HG03025 (cell line): ENCODE results near the gene ATP9A.
"Not testable (repeated sequence)": the region's sequence is repeated elsewhere in the genome, so short reads cannot be mapped to it uniquely, and the experiment has no call there.

Source experiments
- ATAC-seq: cut with Tn5 transposase; IDR thresholded peaks from one replicate; pipeline ENCODE4 v1.9.1; 2021; ENCODE audit warnings: mild to moderate bottlenecking, moderate library complexity; ENCODE audit not compliant: unreplicated experiment, low FRiP score

Gene ATP9A

DNA sequence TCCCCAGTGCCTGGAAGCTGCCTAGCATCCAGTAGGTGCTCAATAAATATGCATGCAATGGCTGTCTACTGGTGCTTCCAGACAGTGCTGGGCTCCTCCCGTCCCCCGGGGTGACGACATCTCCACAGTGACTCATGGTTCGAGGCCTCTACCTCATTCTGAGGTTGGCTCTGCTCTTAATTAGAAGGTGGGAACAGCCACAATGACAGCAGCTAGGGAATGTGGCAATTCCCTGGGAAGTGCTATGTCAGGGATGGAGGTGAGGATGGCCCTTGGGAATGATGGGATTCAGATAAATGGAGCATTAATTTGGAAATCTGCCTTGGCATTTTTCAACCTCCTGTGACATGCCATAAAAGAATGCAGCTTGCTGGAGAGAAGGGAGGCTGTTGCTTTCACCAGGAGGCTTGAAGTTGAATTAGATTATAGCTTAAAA, 182.2 kb downstream of the ATP9A start:
- no peak for ATAC-seq

GRCh38 chr20:51585148-51585547, 183.0 kb downstream of the ATP9A start:
- ATAC-seq: no peak

DNA sequence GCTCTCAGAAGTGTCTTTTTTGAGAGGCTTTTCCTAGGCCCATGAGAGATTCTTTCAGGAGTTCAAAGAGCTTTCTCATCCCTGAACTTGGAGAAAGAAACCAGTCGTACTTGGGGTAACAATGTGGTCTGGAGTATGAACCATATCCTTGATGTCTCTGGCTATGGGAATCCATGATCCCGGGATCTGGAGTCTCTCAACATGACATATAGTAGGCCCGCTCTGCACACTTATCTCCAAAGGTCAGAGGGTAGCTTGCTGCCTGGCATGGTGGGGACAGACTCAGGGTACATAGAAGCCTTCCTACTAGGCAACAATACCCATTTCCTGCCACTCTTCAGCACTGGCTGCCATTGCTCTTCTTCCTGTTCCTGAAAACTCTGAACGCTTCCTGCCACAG, 183.5 kb downstream of the ATP9A start:
- no peak for ATAC-seq

GRCh38 chr20:51584116-51584515, 184.1 kb downstream of the ATP9A start:
- ATAC-seq: no peak

- ATAC-seq: no peak
Observed at GRCh38 chr20:51583499-51583898, 184.7 kb downstream of the ATP9A start.

GRCh38 chr20:51583073-51583472, 185.1 kb downstream of the ATP9A start:
- no peak for ATAC-seq

DNA sequence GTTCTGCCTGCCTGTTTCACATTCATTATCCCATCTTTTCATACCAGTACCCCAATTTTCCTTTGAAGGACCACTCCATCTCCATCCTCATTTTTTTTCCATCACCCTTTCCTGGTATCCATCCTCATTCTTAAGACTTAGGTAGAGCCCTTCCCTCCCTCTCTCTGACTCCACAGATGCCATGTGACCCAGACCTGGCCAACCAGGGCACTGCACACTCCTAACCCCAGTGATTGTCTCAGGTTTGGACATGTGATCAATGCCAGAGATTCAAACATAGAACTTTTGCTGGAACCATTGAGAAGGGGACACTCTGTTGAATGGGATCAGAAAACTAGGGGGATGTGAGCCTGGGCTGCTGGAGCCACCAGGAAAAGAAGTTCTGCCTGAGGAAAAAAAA, 186.6 kb downstream of the ATP9A start:
- ATAC-seq: no peak

DNA sequence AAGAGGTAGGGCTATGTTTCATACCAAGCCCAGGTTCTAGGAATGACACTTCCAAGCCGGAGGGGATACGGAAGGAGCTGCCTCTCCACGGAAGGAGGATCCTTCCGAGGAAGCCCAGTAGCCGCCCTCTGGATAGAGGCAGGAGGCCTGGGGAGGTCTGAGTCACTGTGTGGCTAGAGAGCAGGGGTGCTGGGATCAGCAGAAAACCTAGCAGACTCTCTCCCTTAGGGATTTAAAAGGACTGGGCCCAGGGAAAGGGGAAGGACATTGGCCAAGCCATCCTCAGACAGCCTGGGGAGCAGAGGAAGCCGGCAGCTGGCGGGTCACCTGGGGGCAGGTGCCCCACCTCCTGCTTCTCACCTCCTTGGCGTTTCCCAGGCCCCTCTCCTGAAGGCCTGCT, 189.1 kb downstream of the ATP9A start:
- no peak for ATAC-seq

- no peak for ATAC-seq
Observed at GRCh38 chr20:51578145-51578459, 190.1 kb downstream of the ATP9A start.

- no peak for ATAC-seq
Observed at GRCh38 chr20:51577432-51578144, 190.6 kb downstream of the ATP9A start.

GRCh38 chr20:51575486-51575885, 192.7 kb downstream of the ATP9A start:
- no peak for ATAC-seq

GRCh38 chr20:51574248-51575033, 193.7 kb downstream of the ATP9A start:
- no peak for ATAC-seq

- no peak for ATAC-seq
Observed at GRCh38 chr20:51573576-51574243, 194.5 kb downstream of the ATP9A start.

DNA sequence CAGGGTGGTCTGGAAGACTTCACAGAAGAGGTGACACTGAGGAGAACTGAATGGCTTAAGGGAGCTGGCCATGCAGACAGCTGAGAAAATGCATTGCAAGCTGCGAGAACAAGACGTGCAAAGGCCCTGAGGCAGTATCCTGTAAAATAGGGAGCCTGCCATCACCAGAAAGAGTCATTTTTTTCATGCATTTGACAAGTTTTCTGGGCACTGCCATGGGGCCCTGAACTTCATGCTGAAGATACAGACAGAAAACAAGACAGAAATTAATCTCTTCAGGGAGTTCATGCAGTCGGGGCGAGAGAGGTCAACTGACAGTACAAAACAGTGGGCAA, 196.8 kb downstream of the ATP9A start:
- ATAC-seq: no peak

DNA sequence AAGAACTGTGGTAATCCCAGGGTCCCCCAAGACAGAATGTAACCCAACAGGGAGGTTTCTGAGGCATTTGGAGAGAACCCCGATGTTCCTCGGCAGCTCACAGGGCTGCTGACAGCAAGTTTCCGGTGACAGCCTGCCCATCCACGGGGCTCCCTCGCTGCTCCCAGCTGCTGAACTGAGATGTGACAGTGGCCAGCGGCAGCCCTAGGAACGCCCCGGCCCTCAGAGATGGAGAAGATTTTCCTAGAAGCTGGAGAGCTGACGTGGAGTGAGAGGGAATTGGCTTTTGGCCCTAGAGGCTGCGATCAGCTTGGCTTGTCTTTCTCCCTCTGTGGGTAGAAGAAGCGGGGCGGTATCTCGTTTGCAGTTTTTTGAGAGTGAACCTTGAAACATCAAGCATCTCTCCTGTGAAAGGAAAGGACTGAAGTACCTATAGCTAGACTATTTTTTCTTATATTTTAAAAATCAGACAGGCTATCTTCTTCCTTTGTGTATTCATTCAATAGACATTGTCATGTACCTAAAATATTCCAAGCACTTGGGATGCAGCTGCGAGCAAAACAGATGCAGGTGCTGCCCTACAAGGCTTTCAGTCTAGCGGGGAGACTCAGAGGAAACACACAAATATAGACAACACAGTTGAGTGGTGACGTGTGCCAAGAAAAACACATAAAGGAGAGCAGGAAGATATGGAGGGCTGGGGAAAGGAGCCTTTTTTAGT, 197.3 kb downstream of the ATP9A start:
- no peak for ATAC-seq

- ATAC-seq: no peak
Observed at GRCh38 chr20:51569815-51570738, 198.1 kb downstream of the ATP9A start.

DNA sequence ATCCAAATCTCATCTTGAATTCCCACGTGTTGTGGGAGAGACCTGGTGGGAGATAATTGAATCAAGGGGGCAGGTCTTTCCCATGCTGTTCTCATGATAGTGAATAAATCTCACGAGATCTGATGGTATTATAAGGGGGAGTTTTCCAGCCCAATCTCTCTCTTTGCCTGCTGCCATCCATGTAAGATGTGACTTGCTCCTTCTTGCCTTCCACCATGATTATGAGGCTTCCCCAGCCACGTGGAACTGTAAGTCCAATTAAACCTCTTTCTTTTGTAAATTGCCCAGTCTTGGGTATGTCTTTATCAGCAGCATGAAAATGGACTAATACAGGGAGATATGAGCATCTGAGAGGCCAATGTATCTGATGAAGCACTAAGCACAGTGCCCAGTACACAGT, 199.7 kb downstream of the ATP9A start:
- ATAC-seq: not testable (repeated sequence)

GRCh38 chr20:51567622-51568021, 200.6 kb downstream of the ATP9A start:
- ATAC-seq: no peak

- no peak for ATAC-seq
Observed at GRCh38 chr20:51566594-51566993, 201.6 kb downstream of the ATP9A start.
